Liver (tissue), 9 donors: ENCODE data around the gene ARHGEF26. TPM values are rescaled to one million over a fixed set of nuclear protein-coding genes. Genes with fewer than 3 reads are reported as not detected.

Experiments
- DNase-seq: peaks from one replicate; pipeline ENCODE4 v3.0.0-alpha.2; 2017; ENCODE audit warnings: low spot score
- H3K27ac ChIP-seq, 2 donors: one replicate each; pipeline ENCODE4 v1.7.0; 2013; ENCODE audit warnings: inconsistent platforms in 2 of 2, low read length in 2 of 2, control low read depth in 1 of 2, low read depth in 1 of 2, mild to moderate bottlenecking in 1 of 2
- H3K27me3 ChIP-seq, 4 donors: one replicate each; pipeline versions ENCODE4 v1.6.1 to v1.7.0; 2013; ENCODE audit warnings: low read length in 3 of 4, inconsistent platforms in 1 of 4, mild to moderate bottlenecking in 1 of 4, moderate library complexity in 1 of 4; ENCODE audit not compliant: control insufficient read depth in 4 of 4, insufficient read depth in 4 of 4
- H3K36me3 ChIP-seq, 4 donors: one replicate each; pipeline versions ENCODE4 v1.6.1 to v1.7.0; 2013; ENCODE audit warnings: low read length in 3 of 4, mild to moderate bottlenecking in 3 of 4, low read depth in 1 of 4, moderate library complexity in 1 of 4; ENCODE audit not compliant: control insufficient read depth in 4 of 4, insufficient read depth in 3 of 4
- H3K4me1 ChIP-seq, 4 donors: one replicate each; pipeline versions ENCODE4 v1.6.1 to v1.7.0; 2013; ENCODE audit warnings: low read length in 3 of 4, mild to moderate bottlenecking in 3 of 4, moderate library complexity in 1 of 4; ENCODE audit not compliant: control insufficient read depth in 4 of 4, insufficient read depth in 4 of 4
- H3K4me3 ChIP-seq, 3 donors: one replicate each; pipeline versions ENCODE4 v1.6.1 to v1.7.0; 2013; ENCODE audit warnings: low read length in 3 of 3, control low read depth in 1 of 3, low read depth in 1 of 3, mild to moderate bottlenecking in 1 of 3
- H3K9ac ChIP-seq, 2 donors: one replicate each; pipeline ENCODE4 v1.7.0; 2013; ENCODE audit warnings: low read length in 2 of 2, mild to moderate bottlenecking in 2 of 2, moderate library complexity in 2 of 2, control low read depth in 1 of 2, low read depth in 1 of 2
- H3K9me3 ChIP-seq, 4 donors: one replicate each; pipeline versions ENCODE4 v1.6.1 to v1.7.0; 2013; ENCODE audit warnings: low read length in 3 of 4; ENCODE audit not compliant: control insufficient read depth in 4 of 4
- EGR1 ChIP-seq, 2 donors: IDR thresholded peaks; 2 replicates each; pipeline ENCODE4 v1.6.1; 2016 to 2018; ENCODE audit warnings: antibody characterized with exemption in 2 of 2, low read depth in 2 of 2
- FOXA1 ChIP-seq: IDR thresholded peaks from 2 replicates; pipeline ENCODE4 v1.6.1; 2016; ENCODE audit warnings: antibody characterized with exemption
- FOXA2 ChIP-seq: IDR thresholded peaks from 2 replicates; pipeline ENCODE4 v1.6.1; 2016; ENCODE audit warnings: antibody characterized with exemption
- GABPA ChIP-seq, 2 donors: IDR thresholded peaks in 1 of 2; conservative IDR thresholded peaks in 1 of 2; 2 replicates each; pipeline ENCODE4 v1.6.1; 2016; ENCODE audit warnings: antibody characterized with exemption in 2 of 2, mild to moderate bottlenecking in 1 of 2, moderate library complexity in 1 of 2
- HNF4A ChIP-seq, 2 donors: conservative IDR thresholded peaks; 2 replicates each; pipeline ENCODE4 v1.6.1; 2016; ENCODE audit warnings: antibody characterized with exemption in 2 of 2, mild to moderate bottlenecking in 2 of 2
- HNF4G ChIP-seq: IDR thresholded peaks from 2 replicates; pipeline ENCODE4 v1.6.1; 2016; ENCODE audit warnings: antibody characterized with exemption
- JUND ChIP-seq, 2 donors: IDR thresholded peaks; 2 replicates each; pipeline ENCODE4 v1.6.1; 2016; ENCODE audit warnings: antibody characterized with exemption in 2 of 2
- NR2F2 ChIP-seq: IDR thresholded peaks from 2 replicates; pipeline ENCODE4 v1.6.1; 2016; ENCODE audit warnings: antibody characterized with exemption
- RAD21 ChIP-seq, 2 donors: IDR thresholded peaks; 2 replicates each; pipeline ENCODE4 v1.6.1; 2016; ENCODE audit warnings: antibody characterized with exemption in 2 of 2, mild to moderate bottlenecking in 2 of 2
- RXRA ChIP-seq, 2 donors: IDR thresholded peaks; 2 replicates each; pipeline ENCODE4 v1.6.1; 2017 to 2018; ENCODE audit warnings: antibody characterized with exemption in 2 of 2, mild to moderate bottlenecking in 1 of 2
- SP1 ChIP-seq: IDR thresholded peaks from 2 replicates; pipeline ENCODE4 v1.6.1; 2018; ENCODE audit warnings: antibody characterized with exemption, mild to moderate bottlenecking
- TAF1 ChIP-seq: conservative IDR thresholded peaks from 2 replicates; pipeline ENCODE4 v1.6.1; 2016; ENCODE audit warnings: antibody characterized with exemption, mild to moderate bottlenecking
- YY1 ChIP-seq: IDR thresholded peaks from 2 replicates; pipeline ENCODE4 v1.6.1; 2016; ENCODE audit warnings: antibody characterized with exemption, mild to moderate bottlenecking
- WGBS: extraction: QIAGEN DNeasy Blood & Tissue Kit; methylation state at CpG from one replicate; pipeline ENCODE4 v1.1.7; 2013; 5-methylcytosine and 5-hydroxymethylcytosine counted together
- polyA plus RNA-seq, 2 donors: library from polyadenylated mRNA; stranded (reverse) in 1 of 2; unstranded in 1 of 2; fragments of 200-250 nt in 1 of 2; fragments of >200 nt in 1 of 2; fragmentation: Nextera tagmentation in 1 of 2; extraction: Ambion mirVana in 1 of 2; gene quantifications; one replicate each; pipeline versions ENCODE4 v1.2.1 to v1.2.3, GENCODE V29; 2013 to 2015
- total RNA-seq, 2 donors: library from RNA; depleted of rRNA; stranded (reverse); fragments of >200 nt; gene quantifications; one replicate each; pipeline ENCODE4 v1.2.3, GENCODE V29; 2014
- TF ChIP-seq, protein P1 (sequence below): fragments of 150-350 bp; IDR thresholded peaks from 2 replicates; pipeline ENCODE4 v1.5.1; 2017; ENCODE audit warnings: improper control_type of control experiment, low read depth, low read length; ENCODE audit not compliant: missing input control
- TF ChIP-seq, protein P2 (sequence below): IDR thresholded peaks from 2 replicates; pipeline ENCODE4 v1.6.1; 2016; ENCODE audit warnings: antibody characterized with exemption
- TF ChIP-seq, protein P3 (sequence below): IDR thresholded peaks from 2 replicates; pipeline ENCODE4 v1.6.1; 2016; ENCODE audit warnings: antibody characterized with exemption, mild to moderate bottlenecking
- TF ChIP-seq, protein P4 (sequence below): IDR thresholded peaks from 2 replicates; pipeline ENCODE4 v1.6.1; 2016; ENCODE audit warnings: antibody characterized with exemption
- TF ChIP-seq, protein P5 (sequence below): IDR thresholded peaks from 2 replicates; pipeline ENCODE4 v1.6.1; 2016; ENCODE audit warnings: antibody characterized with exemption
- donor health status: healthy.
- donor health status: healthy.
- donor health status: healthy.
- donor health status: healthy.
- donor health status: healthy.

ARHGEF26 gene
- total and polyA plus RNA-seq, 4 donors, result 1.4 to 27.9 (median 18.7) TPM

DNA sequence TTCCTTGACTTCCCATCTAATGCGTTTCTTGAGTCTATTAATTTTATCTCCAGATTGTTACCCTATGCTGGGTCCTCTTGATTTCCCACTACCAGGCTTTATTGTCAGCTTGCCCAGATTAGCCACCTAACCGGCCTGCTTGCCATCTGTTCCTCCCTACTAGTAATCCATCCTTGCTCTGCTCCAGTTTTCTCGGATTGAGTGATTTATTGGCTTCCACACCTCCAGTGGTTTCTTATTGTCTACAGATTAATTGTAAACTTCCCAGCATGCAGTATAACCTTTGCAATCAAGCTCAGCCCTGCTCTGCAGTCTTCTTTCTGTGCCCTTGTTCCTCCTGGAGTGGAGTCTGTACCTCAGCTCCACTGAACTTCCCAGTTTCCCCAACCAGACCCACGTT lies 63.4 kb downstream of the ARHGEF26 start:
- no peaks in the 10 kb centered on the region for H3K9me3 ChIP-seq
- no peak for DNase-seq
- H3K4me1 ChIP-seq, result peaks cover 0 to 10% (median 5%) of the 10 kb centered on the region in 4 donors
- H3K9ac ChIP-seq, result no peak overlapping the region
- no peak overlapping the region for H3K27ac ChIP-seq
- H3K4me3 ChIP-seq, result no peak overlapping the region
- no peaks in the 10 kb centered on the region for H3K27me3 ChIP-seq
- no peak for TF ChIP-seq GABPA (IDR thresholded peaks at IDR 0.05 in 1 of 2, conservative IDR thresholded peaks at IDR 0.05 in 1 of 2)
- TF ChIP-seq, protein P1, sequence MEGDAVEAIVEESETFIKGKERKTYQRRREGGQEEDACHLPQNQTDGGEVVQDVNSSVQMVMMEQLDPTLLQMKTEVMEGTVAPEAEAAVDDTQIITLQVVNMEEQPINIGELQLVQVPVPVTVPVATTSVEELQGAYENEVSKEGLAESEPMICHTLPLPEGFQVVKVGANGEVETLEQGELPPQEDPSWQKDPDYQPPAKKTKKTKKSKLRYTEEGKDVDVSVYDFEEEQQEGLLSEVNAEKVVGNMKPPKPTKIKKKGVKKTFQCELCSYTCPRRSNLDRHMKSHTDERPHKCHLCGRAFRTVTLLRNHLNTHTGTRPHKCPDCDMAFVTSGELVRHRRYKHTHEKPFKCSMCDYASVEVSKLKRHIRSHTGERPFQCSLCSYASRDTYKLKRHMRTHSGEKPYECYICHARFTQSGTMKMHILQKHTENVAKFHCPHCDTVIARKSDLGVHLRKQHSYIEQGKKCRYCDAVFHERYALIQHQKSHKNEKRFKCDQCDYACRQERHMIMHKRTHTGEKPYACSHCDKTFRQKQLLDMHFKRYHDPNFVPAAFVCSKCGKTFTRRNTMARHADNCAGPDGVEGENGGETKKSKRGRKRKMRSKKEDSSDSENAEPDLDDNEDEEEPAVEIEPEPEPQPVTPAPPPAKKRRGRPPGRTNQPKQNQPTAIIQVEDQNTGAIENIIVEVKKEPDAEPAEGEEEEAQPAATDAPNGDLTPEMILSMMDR, result no peak
- TF ChIP-seq HNF4G, result no peak
- TF ChIP-seq YY1, result no peak
- TF ChIP-seq, protein P2, sequence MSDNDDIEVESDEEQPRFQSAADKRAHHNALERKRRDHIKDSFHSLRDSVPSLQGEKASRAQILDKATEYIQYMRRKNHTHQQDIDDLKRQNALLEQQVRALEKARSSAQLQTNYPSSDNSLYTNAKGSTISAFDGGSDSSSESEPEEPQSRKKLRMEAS, result no peak
- no peak for TF ChIP-seq TAF1
- TF ChIP-seq NR2F2, result no peak
- no peak for TF ChIP-seq SP1
- no peak for TF ChIP-seq EGR1 (IDR thresholded peaks at IDR 0.05; ENCODE audit: low read depth in 2 of 2)
- TF ChIP-seq, protein P3, sequence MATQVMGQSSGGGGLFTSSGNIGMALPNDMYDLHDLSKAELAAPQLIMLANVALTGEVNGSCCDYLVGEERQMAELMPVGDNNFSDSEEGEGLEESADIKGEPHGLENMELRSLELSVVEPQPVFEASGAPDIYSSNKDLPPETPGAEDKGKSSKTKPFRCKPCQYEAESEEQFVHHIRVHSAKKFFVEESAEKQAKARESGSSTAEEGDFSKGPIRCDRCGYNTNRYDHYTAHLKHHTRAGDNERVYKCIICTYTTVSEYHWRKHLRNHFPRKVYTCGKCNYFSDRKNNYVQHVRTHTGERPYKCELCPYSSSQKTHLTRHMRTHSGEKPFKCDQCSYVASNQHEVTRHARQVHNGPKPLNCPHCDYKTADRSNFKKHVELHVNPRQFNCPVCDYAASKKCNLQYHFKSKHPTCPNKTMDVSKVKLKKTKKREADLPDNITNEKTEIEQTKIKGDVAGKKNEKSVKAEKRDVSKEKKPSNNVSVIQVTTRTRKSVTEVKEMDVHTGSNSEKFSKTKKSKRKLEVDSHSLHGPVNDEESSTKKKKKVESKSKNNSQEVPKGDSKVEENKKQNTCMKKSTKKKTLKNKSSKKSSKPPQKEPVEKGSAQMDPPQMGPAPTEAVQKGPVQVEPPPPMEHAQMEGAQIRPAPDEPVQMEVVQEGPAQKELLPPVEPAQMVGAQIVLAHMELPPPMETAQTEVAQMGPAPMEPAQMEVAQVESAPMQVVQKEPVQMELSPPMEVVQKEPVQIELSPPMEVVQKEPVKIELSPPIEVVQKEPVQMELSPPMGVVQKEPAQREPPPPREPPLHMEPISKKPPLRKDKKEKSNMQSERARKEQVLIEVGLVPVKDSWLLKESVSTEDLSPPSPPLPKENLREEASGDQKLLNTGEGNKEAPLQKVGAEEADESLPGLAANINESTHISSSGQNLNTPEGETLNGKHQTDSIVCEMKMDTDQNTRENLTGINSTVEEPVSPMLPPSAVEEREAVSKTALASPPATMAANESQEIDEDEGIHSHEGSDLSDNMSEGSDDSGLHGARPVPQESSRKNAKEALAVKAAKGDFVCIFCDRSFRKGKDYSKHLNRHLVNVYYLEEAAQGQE, result no peak
- no peak for TF ChIP-seq RXRA (IDR thresholded peaks at IDR 0.05)
- TF ChIP-seq, protein P4, sequence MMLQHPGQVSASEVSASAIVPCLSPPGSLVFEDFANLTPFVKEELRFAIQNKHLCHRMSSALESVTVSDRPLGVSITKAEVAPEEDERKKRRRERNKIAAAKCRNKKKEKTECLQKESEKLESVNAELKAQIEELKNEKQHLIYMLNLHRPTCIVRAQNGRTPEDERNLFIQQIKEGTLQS, result no peak
- TF ChIP-seq JUND (IDR thresholded peaks at IDR 0.05), result no peak
- no peak for TF ChIP-seq FOXA1
- TF ChIP-seq, protein P5, sequence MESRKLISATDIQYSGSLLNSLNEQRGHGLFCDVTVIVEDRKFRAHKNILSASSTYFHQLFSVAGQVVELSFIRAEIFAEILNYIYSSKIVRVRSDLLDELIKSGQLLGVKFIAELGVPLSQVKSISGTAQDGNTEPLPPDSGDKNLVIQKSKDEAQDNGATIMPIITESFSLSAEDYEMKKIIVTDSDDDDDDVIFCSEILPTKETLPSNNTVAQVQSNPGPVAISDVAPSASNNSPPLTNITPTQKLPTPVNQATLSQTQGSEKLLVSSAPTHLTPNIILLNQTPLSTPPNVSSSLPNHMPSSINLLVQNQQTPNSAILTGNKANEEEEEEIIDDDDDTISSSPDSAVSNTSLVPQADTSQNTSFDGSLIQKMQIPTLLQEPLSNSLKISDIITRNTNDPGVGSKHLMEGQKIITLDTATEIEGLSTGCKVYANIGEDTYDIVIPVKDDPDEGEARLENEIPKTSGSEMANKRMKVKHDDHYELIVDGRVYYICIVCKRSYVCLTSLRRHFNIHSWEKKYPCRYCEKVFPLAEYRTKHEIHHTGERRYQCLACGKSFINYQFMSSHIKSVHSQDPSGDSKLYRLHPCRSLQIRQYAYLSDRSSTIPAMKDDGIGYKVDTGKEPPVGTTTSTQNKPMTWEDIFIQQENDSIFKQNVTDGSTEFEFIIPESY, result no peak
- TF ChIP-seq FOXA2, result no peak
- no peak for TF ChIP-seq RAD21 (IDR thresholded peaks at IDR 0.05)
- H3K36me3 ChIP-seq, result peaks cover 0 to 5% (median 0%) of the 10 kb centered on the region in 4 donors
- 90% methylated on average over 4 of the region's 4 CpGs for WGBS

DNA sequence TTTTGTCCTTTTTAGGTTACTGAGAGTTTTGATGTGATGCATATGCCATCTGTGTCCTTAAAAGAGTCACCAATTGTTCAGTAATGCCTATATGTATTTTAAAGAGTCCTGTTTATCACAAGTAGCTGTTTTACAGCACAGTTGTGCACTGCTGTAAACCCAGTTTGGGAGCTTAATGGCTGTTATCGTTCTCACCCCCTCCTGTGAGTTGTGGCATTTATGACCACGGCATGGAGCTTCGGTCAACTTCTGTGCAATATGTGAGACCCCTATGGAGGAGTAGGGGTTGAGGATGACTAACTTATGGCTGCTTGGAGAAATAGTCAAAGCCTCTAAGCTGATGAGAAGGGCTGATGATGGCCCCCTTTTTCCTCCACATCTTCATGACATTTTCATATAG lies 67.2 kb downstream of the ARHGEF26 start:
- WGBS, result 91% methylated on average over 3 of the region's 3 CpGs
- no peak overlapping the region for H3K27ac ChIP-seq

More for the DNA sequence above, 67.2 kb downstream of the ARHGEF26 start:
- Histone ChIP-seq H3K27me3 (no peaks in the 10 kb centered on the region), H3K9ac (no peak overlapping the region), H3K4me1 (peaks cover 0 to 11% (median 5%) of the 10 kb centered on the region in 4 donors), H3K4me3 (no peak overlapping the region), H3K36me3 (peaks cover 0 to 15% (median 5%) of the 10 kb centered on the region in 4 donors), H3K9me3 (no peaks in the 10 kb centered on the region)
- DNase-seq, result no peak
- no peak for TF ChIP-seq FOXA2
- no peak for TF ChIP-seq HNF4A (conservative IDR thresholded peaks at IDR 0.05)
- TF ChIP-seq, protein P4, result no peak
- TF ChIP-seq YY1, result no peak
- no peak for TF ChIP-seq NR2F2
- no peak for TF ChIP-seq GABPA (IDR thresholded peaks at IDR 0.05 in 1 of 2, conservative IDR thresholded peaks at IDR 0.05 in 1 of 2)
- no peak for TF ChIP-seq SP1
- TF ChIP-seq, protein P2, result no peak
- TF ChIP-seq, protein P1, result no peak
- no peak for TF ChIP-seq RXRA (IDR thresholded peaks at IDR 0.05)
- no peak for TF ChIP-seq EGR1 (IDR thresholded peaks at IDR 0.05; ENCODE audit: low read depth in 2 of 2)
- TF ChIP-seq HNF4G, result no peak
- TF ChIP-seq JUND (IDR thresholded peaks at IDR 0.05), result no peak
- TF ChIP-seq, protein P5, result no peak
